ENCODE measurements around the gene APOO.

DNA sequence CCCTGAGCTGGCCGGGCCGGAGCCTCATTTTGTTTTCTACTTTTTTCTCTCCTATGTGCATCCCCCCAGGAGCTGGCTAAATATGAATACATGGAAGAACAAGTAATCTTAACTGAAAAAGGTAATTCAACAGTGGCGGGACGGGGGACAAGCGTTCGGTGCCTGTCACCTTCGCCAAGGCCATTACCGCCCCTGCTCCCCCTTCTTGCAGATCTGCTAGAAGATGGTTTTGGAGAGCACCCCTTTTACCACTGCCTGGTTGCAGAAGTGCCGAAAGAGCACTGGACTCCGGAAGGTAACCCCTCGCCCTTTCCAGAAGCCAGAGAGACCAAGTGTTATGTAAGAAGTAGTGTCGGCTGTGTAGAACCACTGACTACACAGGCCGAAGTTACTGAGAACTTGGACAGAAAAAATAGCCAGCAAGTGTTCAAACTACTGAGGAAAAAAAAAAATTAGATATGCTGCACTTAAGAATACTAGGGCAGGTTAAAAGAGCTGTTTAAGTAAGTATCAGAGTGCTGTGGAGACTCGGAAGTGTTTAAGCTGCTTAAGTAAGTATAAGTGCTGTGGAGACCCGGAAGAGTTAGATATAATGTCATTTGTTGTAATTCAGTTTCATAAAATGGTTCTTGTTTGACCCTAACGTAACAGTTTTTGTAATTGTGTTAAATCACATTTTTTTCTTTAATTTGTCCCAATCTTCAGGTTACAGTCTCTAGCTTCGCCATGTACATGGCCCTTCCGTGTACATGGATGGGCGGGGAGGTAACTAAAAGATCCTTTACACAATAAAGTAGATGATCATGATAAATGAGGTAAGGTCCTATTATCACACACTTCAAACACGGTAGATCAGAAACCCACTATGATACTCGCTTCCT is 123.9 kb downstream of the APOO start:
- TF ChIP-seq, protein P1, sequence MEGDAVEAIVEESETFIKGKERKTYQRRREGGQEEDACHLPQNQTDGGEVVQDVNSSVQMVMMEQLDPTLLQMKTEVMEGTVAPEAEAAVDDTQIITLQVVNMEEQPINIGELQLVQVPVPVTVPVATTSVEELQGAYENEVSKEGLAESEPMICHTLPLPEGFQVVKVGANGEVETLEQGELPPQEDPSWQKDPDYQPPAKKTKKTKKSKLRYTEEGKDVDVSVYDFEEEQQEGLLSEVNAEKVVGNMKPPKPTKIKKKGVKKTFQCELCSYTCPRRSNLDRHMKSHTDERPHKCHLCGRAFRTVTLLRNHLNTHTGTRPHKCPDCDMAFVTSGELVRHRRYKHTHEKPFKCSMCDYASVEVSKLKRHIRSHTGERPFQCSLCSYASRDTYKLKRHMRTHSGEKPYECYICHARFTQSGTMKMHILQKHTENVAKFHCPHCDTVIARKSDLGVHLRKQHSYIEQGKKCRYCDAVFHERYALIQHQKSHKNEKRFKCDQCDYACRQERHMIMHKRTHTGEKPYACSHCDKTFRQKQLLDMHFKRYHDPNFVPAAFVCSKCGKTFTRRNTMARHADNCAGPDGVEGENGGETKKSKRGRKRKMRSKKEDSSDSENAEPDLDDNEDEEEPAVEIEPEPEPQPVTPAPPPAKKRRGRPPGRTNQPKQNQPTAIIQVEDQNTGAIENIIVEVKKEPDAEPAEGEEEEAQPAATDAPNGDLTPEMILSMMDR (IDR thresholded peaks at IDR 0.05) = no peak
- TF ChIP-seq POLR2A (IDR thresholded peaks at IDR 0.05) = no peak
